Naive thymus-derived CD8-positive, alpha-beta T cell (primary cell): ENCODE measurements around the gene C1orf174. TPM values are rescaled to one million over a fixed set of nuclear protein-coding genes. Genes with fewer than 3 reads are reported as not detected.

ENCODE experiments used
- ATAC-seq, 2 donors: fragments of 150-1000 bp; cut with Tn5 transposase in 1 of 2; sonication (Bioruptor Pico), chemical (Tn5 transposase) in 1 of 2; 1 replicate in 1 of 2; 2 replicates in 1 of 2; pipeline ENCODE4 v1.10.0; 2021; ENCODE audit warnings: mild to moderate bottlenecking in 2 of 2, moderate library complexity in 2 of 2
- POLR2A ChIA-PET: fragments of 350-600 bp; sonication (Branson Sonifier 250); formaldehyde crosslinking; loops from one replicate; lab custom pipeline; 2021; ENCODE audit warnings: antibody characterized with exemption; lab: Charles Lee
- DNase-seq, 10 donors: peaks; one replicate each; pipeline versions ENCODE4 v3.0.0 to v3.0.0-alpha.2; 2020 to 2022
- H3K27ac Mint-ChIP-seq, 10 donors: one replicate each; pipeline ENCODE4 v1.8.0; 2020 to 2022; ENCODE audit warnings: mild to moderate bottlenecking in 10 of 10, mixed read lengths in 10 of 10, moderate library complexity in 4 of 10, inconsistent platforms in 1 of 10
- H3K27me3 Mint-ChIP-seq, 5 donors: one replicate each; pipeline ENCODE4 v1.8.0; 2021 to 2022; ENCODE audit warnings: mixed read lengths in 5 of 5
- H3K36me3 Mint-ChIP-seq, 3 donors: one replicate each; pipeline ENCODE4 v1.8.0; 2020 to 2022; ENCODE audit warnings: mixed read lengths in 3 of 3, mild to moderate bottlenecking in 2 of 3, inconsistent platforms in 1 of 3
- H3K4me1 Mint-ChIP-seq, 4 donors: one replicate each; pipeline ENCODE4 v1.8.0; 2021 to 2022; ENCODE audit warnings: mixed read lengths in 4 of 4
- H3K4me3 Mint-ChIP-seq, 10 donors: one replicate each; pipeline ENCODE4 v1.8.0; 2020 to 2022; ENCODE audit warnings: mild to moderate bottlenecking in 10 of 10, mixed read lengths in 10 of 10, moderate library complexity in 6 of 10, inconsistent platforms in 1 of 10
- H3K9me3 Mint-ChIP-seq, 9 donors: one replicate each; pipeline ENCODE4 v1.8.0; 2020 to 2022; ENCODE audit warnings: mixed read lengths in 9 of 9, mild to moderate bottlenecking in 3 of 9, inconsistent platforms in 1 of 9, moderate library complexity in 1 of 9
- polyA plus RNA-seq, 3 donors: library from polyadenylated mRNA; unstranded; fragments of 300-500 nt; fragmentation: Illumina TruSeq; gene quantifications; one replicate each; pipeline ENCODE4 v1.2.3, GENCODE V29; 2021
- total RNA-seq, 8 experiments: library from RNA in 2 of 8; stranded (reverse) in 2 of 8; gene quantifications; one replicate each; pipeline ENCODE4 v1.2.3 and lab custom pipeline; 2021 to 2026

C1orf174 gene
- total RNA-seq = 10 to 100 TPM; 27.7 to 29.9 TPM
- polyA plus RNA-seq = 10 to 100 TPM; 16.4 to 27.6 (median 17.9) TPM
- total RNA-seq (lab: John Stamatoyannopoulos, UW) = 14.8 to 63.1 (median 42.7) reads per million in 6 experiments

GRCh38 chr1:3900150-3900968, at the start of gene C1orf174:
TSS of gene C1orf174 (minus strand) at chr1:3900272. CDS start at chr1:3900186, 86 bp downstream.
- H3K27ac Mint-ChIP-seq = peak within 1 kb of the TSS; percentile 91 to 99 (median 98)
- H3K9me3 Mint-ChIP-seq = peaks cover 0 to 18% (median 10%) of the 10 kb centered on the region in 9 donors
- ATAC-seq (peak; percentile 85 to 87), DNase-seq (peak; percentile 85 to 99 (median 97))
- H3K36me3 Mint-ChIP-seq = peaks cover 5 to 16% (median 7%) of the 10 kb centered on the region in 3 donors
- peak within 1 kb of the TSS; percentile 86 to 97 (median 94) for H3K4me3 Mint-ChIP-seq
- POLR2A ChIA-PET = interaction anchor here (0.8 to 6.0 kb wide), 7 partner anchors 10 to 124 kb away, joined by 3 to 62 read pairs (median 4); partner anchors contain the start of genes CEP104, DFFB and LRRC47
- H3K4me1 Mint-ChIP-seq = peaks cover 25 to 80% (median 60%) of the 10 kb centered on the region in 4 donors
- H3K27me3 Mint-ChIP-seq = no peaks in the 10 kb centered on the region

- no peak for ATAC-seq
- Mint-ChIP-seq H3K9me3 (peaks cover 0 to 7% (median 0%) of the 10 kb centered on the region in 9 donors), H3K27me3 (peaks cover 10 to 61% (median 32%) of the 10 kb centered on the region in 5 donors), H3K4me3 (no peak overlapping the region), H3K4me1 (no peaks in the 10 kb centered on the region), H3K27ac (no peak overlapping the region), H3K36me3 (no peaks in the 10 kb centered on the region)
- peak in 1 of 10 donors; percentile 32 for DNase-seq
- POLR2A ChIA-PET = no interaction called here
These were observed 48.3 kb upstream of the C1orf174 start for GRCh38 chr1:3948344-3948743.

- no peaks in the 10 kb centered on the region for H3K4me1 Mint-ChIP-seq
These were observed 46.1 kb upstream of the C1orf174 start for GRCh38 chr1:3945916-3946840.

GRCh38 chr1:3945222-3945621, 45.1 kb upstream of the C1orf174 start:
- peak in 1 of 10 donors; percentile 46 for DNase-seq
- no peak for ATAC-seq
- POLR2A ChIA-PET = no interaction called here
- Mint-ChIP-seq H3K27ac (no peak overlapping the region), H3K27me3 (peaks cover 0 to 47% (median 29%) of the 10 kb centered on the region in 5 donors), H3K4me1 (no peaks in the 10 kb centered on the region), H3K9me3 (peaks cover 0 to 7% (median 0%) of the 10 kb centered on the region in 9 donors), H3K4me3 (no peak overlapping the region), H3K36me3 (no peaks in the 10 kb centered on the region)

More at GRCh38 chr1:3945916-3946840, 46.1 kb upstream of the C1orf174 start:
- ATAC-seq (no peak), DNase-seq (peak in 1 of 10 donors; percentile 58)
- H3K36me3 Mint-ChIP-seq = no peaks in the 10 kb centered on the region
- peaks cover 0 to 50% (median 27%) of the 10 kb centered on the region in 5 donors for H3K27me3 Mint-ChIP-seq
- H3K27ac Mint-ChIP-seq = no peak overlapping the region
- H3K4me3 Mint-ChIP-seq = no peak overlapping the region
- H3K9me3 Mint-ChIP-seq = peaks cover 0 to 7% (median 0%) of the 10 kb centered on the region in 9 donors
- POLR2A ChIA-PET = no interaction called here

GRCh38 chr1:3944578-3945125, 44.6 kb upstream of the C1orf174 start:
- H3K4me1 Mint-ChIP-seq = no peaks in the 10 kb centered on the region

GRCh38 chr1:3943806-3944577, 43.9 kb upstream of the C1orf174 start:
- DNase-seq (peak in 1 of 10 donors; percentile 30), ATAC-seq (no peak)
- Mint-ChIP-seq H3K27me3 (peaks cover 3 to 51% (median 29%) of the 10 kb centered on the region in 5 donors), H3K4me1 (peaks cover 0 to 2% (median 0%) of the 10 kb centered on the region in 4 donors), H3K27ac (no peak overlapping the region), H3K4me3 (no peak overlapping the region), H3K9me3 (peaks cover 0 to 2% (median 0%) of the 10 kb centered on the region in 9 donors), H3K36me3 (no peaks in the 10 kb centered on the region)
- POLR2A ChIA-PET = no interaction called here

More at GRCh38 chr1:3944578-3945125, 44.6 kb upstream of the C1orf174 start:
- Mint-ChIP-seq H3K27ac (no peak overlapping the region), H3K27me3 (peaks cover 0 to 48% (median 29%) of the 10 kb centered on the region in 5 donors), H3K4me3 (no peak overlapping the region), H3K36me3 (no peaks in the 10 kb centered on the region), H3K9me3 (peaks cover 0 to 7% (median 0%) of the 10 kb centered on the region in 9 donors)
- DNase-seq (no peak), ATAC-seq (no peak)
- POLR2A ChIA-PET = no interaction called here

- DNase-seq = no peak
- H3K27me3 Mint-ChIP-seq = peaks cover 3 to 50% (median 30%) of the 10 kb centered on the region in 5 donors
- POLR2A ChIA-PET = no interaction called here
- H3K4me1 Mint-ChIP-seq = peaks cover 0 to 2% (median 0%) of the 10 kb centered on the region in 4 donors
- peaks cover 0 to 6% (median 0%) of the 10 kb centered on the region in 3 donors for H3K36me3 Mint-ChIP-seq
- no peak overlapping the region for H3K4me3 Mint-ChIP-seq
- no peak for ATAC-seq
- H3K27ac Mint-ChIP-seq = no peak overlapping the region
- H3K9me3 Mint-ChIP-seq = peaks cover 0 to 7% (median 1%) of the 10 kb centered on the region in 9 donors
These were observed 43.0 kb upstream of the C1orf174 start for GRCh38 chr1:3943123-3943431.

GRCh38 chr1:3942416-3943122, 42.5 kb upstream of the C1orf174 start:
- no peak overlapping the region for H3K4me3 Mint-ChIP-seq
- peaks cover 0 to 11% (median 2%) of the 10 kb centered on the region in 9 donors for H3K9me3 Mint-ChIP-seq
- POLR2A ChIA-PET = no interaction called here
- H3K27me3 Mint-ChIP-seq = peaks cover 3 to 45% (median 30%) of the 10 kb centered on the region in 5 donors
- ATAC-seq = no peak
- peaks cover 0 to 9% (median 0%) of the 10 kb centered on the region in 3 donors for H3K36me3 Mint-ChIP-seq
- peak overlapping the region in 1 of 10 donors; percentile 72 for H3K27ac Mint-ChIP-seq
- DNase-seq = no peak
- H3K4me1 Mint-ChIP-seq = peaks cover 0 to 2% (median 0%) of the 10 kb centered on the region in 4 donors

- peaks cover 0 to 14% (median 0%) of the 10 kb centered on the region in 3 donors for H3K36me3 Mint-ChIP-seq
- ATAC-seq (no peak), DNase-seq (no peak)
- peaks cover 4 to 35% (median 17%) of the 10 kb centered on the region in 5 donors for H3K27me3 Mint-ChIP-seq
- H3K9me3 Mint-ChIP-seq = peaks cover 0 to 25% (median 8%) of the 10 kb centered on the region in 9 donors
- H3K4me1 Mint-ChIP-seq = peaks cover 0 to 2% (median 0%) of the 10 kb centered on the region in 4 donors
- H3K27ac Mint-ChIP-seq = no peak overlapping the region
- POLR2A ChIA-PET = no interaction called here
- no peak overlapping the region for H3K4me3 Mint-ChIP-seq
These were observed 40.8 kb upstream of the C1orf174 start for GRCh38 chr1:3940754-3941345.

GRCh38 chr1:3940081-3940753, 40.1 kb upstream of the C1orf174 start:
- ATAC-seq = no peak
- H3K4me1 Mint-ChIP-seq = peaks cover 0 to 2% (median 0%) of the 10 kb centered on the region in 4 donors
- no peak overlapping the region for H3K27ac Mint-ChIP-seq
- no peak overlapping the region for H3K4me3 Mint-ChIP-seq
- peaks cover 0 to 14% (median 0%) of the 10 kb centered on the region in 3 donors for H3K36me3 Mint-ChIP-seq
- POLR2A ChIA-PET = no interaction called here
- DNase-seq = no peak
- H3K27me3 Mint-ChIP-seq = peaks cover 4 to 34% (median 13%) of the 10 kb centered on the region in 5 donors
- peaks cover 0 to 31% (median 8%) of the 10 kb centered on the region in 9 donors for H3K9me3 Mint-ChIP-seq
